HG02759 (cell line): ENCODE data around the gene VEZT.
"Not testable (repeated sequence)": the region's sequence is repeated elsewhere in the genome, so short reads cannot be mapped to it uniquely, and the experiment has no call there.

Experiments
- ATAC-seq: cut with Tn5 transposase; IDR thresholded peaks from one replicate; pipeline ENCODE4 v1.9.1; 2021; ENCODE audit warnings: mild to moderate bottlenecking, moderate library complexity; ENCODE audit not compliant: unreplicated experiment

The VEZT gene

DNA sequence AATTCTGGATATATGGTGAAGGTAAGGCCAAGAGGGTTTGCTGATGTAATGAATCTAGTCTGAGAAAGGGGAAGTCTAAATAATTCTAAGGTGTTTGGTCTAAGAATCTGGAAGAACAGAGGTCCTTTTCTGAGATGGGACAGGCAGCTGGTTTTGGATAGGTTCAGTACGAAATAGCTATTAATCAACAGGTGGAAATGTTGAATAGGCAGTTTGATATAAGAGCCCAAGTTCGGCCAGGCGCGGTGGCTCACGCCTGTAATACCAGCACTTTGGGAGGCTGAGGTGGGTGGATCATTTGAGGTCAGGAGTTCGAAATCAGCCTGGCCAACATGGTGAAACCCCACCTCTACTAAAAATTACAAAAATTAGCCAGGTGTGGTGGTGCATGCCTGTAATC, 97.1 kb downstream of the VEZT start:
- ATAC-seq = not testable (repeated sequence)

DNA sequence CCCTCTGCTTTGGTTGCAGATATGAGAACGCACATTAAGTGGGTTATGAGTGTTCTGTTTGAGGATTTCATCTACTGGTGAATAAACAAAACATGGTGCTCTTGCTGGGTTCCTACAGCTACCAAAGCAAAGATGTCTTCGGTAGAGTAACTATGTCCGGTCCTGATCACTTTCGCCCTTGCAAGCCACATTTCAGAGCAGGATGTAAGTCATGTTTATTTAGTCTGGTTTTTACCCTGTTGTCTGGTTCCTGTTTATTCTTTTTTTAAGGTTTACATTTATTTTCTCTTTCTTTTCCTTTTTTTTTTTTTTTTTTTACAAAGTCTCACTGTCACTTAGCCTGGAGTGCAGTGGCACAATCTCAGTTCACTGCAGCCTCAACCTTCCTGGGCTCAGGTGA, 99.2 kb downstream of the VEZT start:
- ATAC-seq = no peak

DNA sequence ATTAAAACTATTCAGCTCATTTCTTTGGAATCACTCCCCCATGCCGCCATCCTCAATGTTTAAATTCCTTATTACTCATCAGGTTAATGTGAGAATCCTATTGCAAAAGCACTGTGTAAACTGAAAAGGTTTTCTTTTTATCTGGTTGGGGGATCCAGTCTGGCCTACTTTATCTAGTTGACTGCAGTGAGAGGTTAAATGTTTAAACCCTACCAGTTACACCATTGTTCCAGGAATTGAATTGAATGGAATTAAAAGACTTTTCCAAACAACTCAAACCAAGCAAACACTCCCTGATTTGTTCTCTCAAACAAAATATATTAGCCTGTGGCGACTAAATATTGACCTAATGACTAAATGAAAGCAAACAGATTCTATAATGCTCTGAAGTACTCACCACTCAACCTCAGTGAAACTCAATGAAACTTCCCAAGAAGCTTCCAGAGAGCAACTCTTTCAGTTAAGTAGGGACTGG, 100.5 kb downstream of the VEZT start:
- ATAC-seq = no peak

DNA sequence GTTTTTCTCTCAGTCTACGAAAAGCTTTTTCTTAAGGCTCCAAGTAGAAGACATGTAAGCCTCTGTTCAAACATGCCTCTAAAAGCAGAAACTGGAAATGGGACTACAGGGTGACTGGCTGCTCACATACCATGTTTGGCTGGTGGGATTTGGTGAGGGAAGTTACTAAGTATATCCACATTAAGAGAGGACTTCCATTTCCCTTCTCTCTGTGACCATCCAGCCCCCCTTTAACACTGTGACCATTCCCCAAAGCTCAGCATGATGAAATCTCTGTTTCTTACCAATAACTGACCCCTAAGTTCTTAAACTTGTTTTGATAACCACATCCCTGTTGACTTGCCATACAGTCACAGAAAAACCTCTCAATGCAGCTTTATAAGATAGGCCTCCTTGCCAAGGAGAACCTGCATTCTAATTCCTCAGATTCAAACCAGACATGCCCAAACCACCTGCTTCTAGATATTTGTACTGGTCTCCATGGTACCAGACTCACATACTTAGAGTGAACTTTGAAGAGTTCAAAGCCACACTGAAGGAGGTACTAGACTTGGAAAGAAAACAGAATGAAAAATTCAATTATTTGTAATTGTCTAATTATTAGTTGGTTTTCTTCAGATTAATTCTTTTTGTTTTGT, 102.2 kb downstream of the VEZT start:
- no peak for ATAC-seq

DNA sequence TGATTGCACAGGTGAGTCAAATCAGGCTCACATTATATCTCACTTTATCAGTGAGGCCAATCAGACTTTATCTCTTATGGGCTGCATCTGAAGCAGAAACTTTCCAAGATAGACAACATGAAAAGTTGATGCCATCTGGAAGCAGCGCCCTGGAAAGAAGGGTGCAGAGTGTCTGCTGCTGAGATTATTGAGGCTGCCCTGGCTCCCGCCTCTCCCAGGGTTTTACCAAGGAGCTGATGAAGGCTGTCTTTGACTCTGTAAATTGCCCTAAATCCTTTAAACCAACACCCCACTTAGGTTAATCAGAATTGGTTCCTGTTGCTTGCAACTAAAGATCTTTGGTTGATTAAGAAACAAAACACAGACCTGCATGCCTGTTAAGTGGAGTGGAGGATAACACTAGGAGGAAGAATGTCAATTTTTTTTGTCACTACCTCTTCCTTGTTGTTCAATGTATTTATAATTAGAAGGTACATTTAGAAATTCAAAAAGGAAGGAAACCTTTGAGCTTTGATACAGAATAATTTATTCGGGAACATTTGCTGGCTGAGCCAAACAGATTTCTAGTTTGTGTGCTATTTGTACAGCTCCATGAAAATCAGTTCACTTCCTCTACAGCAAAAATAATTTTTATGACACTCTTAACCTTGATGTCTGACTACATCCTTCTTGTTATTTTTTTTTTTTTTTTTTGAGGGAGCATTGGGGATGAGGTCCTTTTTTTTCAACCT, 104.1 kb downstream of the VEZT start:
- ATAC-seq = no peak

DNA sequence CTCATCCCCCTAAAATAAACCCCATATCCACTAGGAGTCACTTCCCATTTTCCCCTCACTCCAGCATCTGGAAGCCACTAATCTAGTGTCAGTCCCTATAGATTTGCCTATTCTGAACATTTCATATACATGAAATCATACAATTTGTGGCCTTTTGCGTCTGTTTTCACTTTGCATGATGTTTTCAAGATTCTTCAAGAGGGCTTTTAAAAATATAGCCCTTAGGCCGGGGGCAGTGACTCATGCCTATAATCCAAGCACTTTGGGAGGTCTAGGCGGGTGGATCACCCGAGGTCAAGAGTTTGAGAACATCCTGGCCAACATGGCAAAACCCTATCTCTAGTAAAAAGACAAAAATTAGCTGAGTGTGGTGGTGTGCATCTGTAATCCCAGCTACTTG, 104.7 kb downstream of the VEZT start:
- no peak for ATAC-seq

DNA sequence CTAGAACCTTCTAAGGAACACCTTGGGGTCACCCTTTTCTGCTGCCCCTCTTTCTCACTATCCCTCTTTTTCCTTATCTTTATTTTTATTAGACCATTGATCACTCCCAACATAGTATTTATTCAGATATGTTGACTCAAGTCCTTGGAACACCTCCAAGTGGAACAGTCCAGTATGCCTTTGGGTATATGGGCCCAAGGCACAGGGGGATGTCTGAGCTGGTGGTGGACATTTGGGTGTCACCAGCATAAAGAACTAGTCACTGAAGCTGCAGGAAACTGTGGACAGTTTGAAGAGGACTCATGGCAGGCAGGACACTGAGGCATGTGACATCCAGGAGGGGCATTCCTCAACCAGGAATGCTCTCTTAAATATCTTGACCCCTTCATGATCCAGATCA, 105.6 kb downstream of the VEZT start:
- no peak for ATAC-seq

DNA sequence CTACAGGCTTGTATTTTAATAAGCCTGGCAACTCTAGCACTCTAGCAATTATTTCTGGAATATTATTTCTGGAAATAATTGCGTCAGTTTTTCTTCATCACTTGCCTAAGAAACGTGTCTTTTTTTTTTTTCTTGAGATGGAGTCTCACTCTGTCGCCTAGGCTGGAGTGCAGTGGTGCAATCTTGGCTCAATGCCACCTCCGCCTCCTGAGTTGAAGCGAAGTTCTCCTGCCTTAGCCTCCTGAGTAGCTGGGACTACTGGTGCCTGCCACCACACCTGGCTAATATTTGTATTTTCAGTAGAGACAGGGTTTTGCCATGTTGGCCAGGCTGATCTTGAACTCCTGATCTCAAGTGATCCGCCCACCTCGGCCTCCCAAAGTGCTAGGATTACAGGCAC, 106.6 kb downstream of the VEZT start:
- ATAC-seq = not testable (repeated sequence)

DNA sequence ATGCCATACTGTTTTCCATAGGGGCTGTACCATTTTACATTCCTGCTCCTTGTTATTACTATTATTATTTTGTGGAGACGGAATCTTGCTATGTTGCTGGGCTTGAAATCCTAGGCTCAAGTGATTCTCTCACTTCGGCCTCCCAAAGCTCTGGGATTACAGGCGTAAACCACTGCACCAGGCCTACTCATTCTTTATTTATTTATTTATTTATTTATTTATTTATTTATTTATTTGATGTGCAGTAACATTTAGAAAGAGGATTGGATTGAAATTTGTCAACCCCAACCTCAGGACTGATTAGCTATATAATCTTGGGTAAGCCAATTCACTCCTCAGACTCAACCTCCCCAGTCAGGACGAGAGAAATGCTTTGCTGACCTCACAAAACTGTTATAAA, 107.9 kb downstream of the VEZT start:
- no peak for ATAC-seq

DNA sequence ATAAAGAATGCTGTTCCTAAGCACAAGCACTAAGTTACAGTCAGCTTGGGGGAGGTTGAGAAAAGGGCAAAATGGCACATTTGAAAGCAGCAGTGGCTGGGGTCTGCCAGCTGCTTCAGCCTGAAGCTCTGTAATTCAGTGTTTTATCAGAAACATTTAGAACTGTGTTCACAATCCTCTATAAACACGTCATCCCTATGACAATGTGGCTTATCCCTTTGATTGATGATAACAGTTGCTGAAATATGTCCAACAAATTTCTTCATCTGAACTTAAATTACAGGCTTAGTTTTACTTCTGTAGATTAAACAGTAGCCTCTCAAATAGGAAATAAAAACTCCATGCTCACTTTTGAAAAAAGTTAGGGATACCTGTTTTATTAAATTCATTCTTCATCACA, 108.8 kb downstream of the VEZT start:
- no peak for ATAC-seq

DNA sequence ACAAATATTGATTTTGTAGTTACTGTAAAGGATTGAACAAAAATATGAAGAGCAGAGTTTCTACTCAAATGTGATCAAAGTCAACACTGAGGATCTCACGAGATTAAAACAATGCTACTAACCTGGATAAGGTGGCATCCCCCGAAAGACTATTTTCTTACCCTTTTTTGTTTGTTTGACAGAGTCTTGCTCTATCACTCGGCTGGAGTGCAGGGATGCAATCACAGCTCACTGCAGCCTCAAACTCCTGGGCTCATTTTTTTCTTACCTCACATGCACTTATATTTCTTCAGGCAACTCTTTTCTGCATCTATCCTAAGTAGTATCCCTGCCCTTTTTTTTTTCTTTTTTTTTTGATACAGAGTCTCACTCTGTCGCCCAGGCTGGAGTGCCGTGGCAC, 109.2 kb downstream of the VEZT start:
- no peak for ATAC-seq

DNA sequence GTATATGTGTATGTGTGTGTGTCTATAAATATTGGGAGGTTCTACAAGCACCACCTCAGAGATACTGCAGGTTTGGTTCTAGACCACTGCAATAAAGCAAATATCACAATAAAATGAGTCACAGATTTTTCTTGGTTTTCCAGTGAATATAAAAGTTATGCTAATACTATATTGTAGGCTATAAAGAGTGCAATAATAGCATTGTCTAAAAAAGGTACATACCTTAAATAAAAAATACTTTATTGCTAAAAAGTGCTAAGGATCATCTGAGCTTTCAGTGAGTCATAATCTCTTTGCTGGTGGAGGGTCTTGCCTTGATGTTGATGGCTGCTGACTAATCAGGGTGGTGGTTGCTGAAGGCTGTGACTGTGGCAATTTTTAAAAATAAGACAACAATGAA, 111.1 kb downstream of the VEZT start:
- no peak for ATAC-seq

DNA sequence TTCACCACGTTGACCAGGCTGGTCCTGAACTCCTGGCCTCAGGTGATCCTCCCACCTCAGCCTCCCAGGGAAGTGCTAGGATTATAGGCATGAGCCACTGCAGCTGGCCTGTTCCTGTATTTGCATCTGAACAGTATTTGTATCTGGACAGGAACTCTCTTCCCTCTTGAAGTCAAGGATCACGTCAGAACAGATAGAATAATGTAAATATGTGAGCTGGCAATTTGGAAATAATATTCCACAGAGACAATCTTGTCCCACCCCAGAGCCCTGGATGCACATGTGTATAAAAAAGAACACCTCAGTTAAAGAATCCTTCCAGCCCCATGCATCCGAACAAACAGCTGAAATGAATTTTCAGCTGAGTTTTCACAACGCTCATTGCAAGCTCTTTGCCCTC, 118.3 kb downstream of the VEZT start:
- ATAC-seq = no peak

DNA sequence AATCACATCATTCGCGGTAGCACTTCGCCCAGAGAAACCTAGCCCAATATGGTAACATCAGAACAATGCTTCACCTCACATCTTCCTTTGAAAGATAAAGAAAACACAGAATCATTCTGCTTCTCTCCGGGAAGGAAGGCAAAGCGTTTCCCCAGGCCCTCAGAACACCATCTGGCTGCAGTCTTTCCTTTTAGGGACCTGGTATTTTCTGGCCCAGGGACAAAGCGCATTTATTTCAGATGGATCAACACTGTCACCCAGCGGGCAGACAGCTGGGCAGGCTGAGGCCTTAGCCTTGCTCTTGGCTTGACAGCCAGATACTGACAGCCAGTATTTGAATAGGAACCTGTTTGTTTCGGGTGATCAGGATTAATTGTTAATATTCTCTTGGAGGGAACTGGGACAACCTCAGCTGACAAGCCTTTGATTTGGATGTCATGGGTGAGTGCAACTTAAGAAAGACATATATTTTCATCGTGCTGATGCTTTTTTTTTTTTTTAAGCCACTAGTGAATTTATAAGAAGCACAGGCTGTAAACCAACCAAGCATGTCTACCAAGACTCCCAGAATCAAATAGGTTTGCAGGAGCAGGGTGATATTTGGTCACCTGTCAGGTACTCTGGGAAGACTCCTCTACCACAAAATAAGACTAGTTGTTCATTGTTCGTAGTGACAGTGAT, 118.9 kb downstream of the VEZT start:
- no peak for ATAC-seq

DNA sequence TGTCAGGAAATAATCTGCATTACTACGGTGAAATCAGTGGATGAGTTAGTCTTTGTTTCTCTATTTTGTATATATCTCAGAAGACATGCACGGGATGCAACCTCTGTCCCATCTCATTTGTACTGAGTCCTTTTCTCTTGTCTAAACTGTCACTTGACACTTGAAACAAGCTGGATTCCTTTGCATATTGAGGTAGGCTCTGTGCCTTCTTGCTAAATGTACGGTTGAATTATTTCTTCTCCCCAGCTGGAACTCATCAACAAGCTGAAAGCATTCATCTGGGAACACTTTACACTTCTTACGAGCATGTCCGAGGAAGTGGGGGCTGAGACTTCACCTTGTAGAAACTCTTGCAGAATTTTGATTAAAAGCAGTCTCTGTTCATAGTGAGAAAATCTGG, 119.5 kb downstream of the VEZT start:
- no peak for ATAC-seq

DNA sequence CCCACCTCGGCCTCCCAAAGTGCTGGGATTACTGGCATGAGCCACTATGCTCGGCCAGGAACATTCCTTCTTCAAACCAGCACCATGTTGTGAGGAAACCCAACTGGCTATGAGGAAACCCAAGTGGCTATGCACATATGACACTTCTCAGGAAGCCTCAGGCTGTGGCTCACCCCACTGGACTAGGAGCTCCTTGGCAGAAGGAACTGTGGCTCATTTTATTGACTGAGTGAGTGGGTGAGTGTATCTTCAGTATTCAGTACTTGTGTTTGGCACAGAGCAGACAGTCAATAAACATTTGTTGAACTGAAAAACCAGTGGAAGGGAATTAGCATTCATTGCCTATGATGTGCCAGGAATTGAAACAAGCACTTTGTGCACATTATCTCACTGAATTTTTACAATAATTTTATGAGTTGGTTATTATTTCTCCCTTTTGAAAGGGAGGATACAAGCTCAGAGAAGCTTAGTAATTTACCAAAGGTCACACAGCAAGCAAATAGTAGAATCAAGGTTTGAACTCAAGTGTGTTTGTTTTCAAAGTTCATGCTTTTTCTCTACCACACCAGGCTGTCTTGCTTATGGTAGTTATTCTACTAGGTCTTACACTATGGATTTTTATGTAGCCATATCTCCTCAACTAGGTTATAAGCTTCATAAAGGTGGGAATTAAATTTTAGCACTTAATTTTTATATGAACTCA, 121.6 kb downstream of the VEZT start:
- ATAC-seq = no peak

DNA sequence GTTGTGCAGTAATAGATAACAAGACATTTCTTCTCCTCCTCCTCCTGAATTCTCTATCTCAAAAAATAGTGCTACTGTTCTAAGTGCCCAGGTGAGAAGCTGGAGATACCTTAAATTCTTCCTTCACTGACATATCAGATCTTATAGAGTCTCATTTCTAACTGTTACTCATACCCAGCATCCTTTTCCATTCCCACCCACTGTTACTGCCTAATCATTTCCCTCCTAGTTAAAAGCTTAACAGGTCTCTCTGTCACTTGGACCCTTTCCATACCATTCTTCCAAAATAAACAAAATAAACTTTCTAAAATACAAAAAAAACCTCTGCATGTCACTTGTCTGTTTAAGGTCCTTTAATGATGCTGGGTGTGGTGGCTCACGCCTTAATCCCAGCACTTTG, 124.4 kb downstream of the VEZT start:
- no peak for ATAC-seq

DNA sequence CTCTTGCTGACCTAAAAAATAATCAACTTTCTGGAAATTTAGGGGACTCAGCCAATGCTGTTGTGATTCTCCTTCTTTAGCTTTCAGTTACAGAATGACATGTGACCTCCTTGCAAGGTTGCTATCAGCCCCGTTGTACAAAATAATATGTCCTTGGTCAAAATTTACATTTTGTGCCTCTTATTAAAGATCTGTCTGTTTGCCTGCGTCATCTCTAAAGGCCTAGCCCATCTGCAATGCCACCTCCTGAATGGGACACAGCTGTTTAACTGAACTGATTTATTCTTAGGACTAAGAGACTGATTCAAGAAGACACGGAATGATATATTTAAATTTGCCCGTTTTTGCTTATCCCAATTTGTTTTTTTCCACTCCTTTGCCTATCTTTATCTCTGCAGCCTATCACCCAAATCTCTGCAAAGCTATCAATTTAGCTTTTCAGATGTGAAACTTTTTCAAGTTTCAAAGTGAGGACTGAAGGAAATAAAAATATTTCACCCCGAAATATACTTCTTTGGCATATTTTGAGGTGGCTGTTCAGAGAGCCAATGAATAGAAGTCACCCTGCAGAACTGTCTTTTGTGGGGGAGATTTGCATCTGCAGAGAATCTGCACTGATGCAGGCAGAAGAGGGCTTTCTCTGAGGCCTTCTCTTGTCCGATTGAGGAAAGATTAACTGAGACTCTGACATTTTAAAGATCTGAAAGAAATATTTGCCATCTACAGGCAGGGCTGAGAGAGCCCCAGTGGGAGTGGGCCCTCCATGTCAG, 126.0 kb downstream of the VEZT start:
- no peak for ATAC-seq

DNA sequence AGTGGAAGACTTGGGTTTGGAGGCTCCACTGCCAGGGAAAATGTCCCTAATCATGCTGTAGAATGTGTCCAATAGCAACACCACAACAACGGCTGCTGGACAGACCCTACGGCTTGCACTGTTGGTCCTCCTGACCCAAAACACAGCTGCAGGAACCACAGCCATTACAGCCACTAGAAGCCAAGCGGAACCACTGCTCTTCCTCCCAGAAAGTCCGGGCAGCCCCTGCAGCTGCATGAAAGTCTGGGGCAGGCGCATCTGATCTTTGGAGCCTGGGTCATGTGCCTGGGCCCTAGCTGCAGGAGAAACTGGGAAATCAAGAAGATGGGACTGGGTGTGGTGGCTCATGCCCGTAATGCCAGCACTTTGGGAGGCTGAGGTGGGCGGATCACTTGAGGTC, 131.7 kb downstream of the VEZT start:
- ATAC-seq = no peak

DNA sequence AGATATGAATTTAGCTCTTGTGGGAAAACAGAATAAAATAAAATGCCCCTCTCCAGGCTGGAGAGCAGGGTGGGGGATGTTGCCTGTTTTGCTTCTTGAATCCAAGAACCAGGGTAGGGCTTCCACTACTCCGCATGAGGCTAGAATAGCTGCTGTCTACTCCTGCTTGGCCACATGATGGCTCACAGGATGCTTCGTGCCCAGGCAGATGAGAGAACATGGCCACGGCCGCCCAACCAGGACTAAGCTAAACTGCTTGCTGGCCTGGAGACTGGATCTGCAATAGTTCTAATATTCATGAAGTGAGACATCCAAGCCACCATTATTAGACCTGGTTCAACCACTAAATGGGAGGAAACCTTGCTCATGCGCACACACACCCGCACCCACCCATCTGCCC, 134.1 kb downstream of the VEZT start:
- no peak for ATAC-seq
